ENCODE measurements around the gene BRD9. TPM values are rescaled to one million over a fixed set of nuclear protein-coding genes. Genes with fewer than 3 reads are reported as not detected.

BRD9 gene
- total RNA-seq, 2 donors from 2014 or later = 18.9 to 47.1 TPM

- ATAC-seq (peak; percentile 38), DNase-seq (peak in 2 of 4 donors; percentile 22 to 28)
- Histone ChIP-seq H3K27ac (peak overlapping the region; percentile 57 to 90 (median 77)), H3K36me3 (replicated peaks in 1 of 2; ENCODE audit: insufficient read depth in 1 of 2, low read depth in 2 of 2) (peaks cover 3 to 21% of the 10 kb centered on the region in 2 donors), H3K9me3 (no peaks in the 10 kb centered on the region), H3K4me3 (peak overlapping the region; percentile 51 to 87), H3K4me1 (peaks cover 17% of the 10 kb centered on the region), H3K27me3 (no peaks in the 10 kb centered on the region)
- WGBS, 2 donors = 10 to 17% methylated on average over 24 to 25 of the region's 25 CpGs
- TF ChIP-seq, protein P1, sequence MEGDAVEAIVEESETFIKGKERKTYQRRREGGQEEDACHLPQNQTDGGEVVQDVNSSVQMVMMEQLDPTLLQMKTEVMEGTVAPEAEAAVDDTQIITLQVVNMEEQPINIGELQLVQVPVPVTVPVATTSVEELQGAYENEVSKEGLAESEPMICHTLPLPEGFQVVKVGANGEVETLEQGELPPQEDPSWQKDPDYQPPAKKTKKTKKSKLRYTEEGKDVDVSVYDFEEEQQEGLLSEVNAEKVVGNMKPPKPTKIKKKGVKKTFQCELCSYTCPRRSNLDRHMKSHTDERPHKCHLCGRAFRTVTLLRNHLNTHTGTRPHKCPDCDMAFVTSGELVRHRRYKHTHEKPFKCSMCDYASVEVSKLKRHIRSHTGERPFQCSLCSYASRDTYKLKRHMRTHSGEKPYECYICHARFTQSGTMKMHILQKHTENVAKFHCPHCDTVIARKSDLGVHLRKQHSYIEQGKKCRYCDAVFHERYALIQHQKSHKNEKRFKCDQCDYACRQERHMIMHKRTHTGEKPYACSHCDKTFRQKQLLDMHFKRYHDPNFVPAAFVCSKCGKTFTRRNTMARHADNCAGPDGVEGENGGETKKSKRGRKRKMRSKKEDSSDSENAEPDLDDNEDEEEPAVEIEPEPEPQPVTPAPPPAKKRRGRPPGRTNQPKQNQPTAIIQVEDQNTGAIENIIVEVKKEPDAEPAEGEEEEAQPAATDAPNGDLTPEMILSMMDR (IDR thresholded peaks at IDR 0.05) = no peak
- TF ChIP-seq POLR2A (IDR thresholded peaks at IDR 0.05) = no peak
- intact Hi-C loops (cut with DNase I) = no loop called here
Observed at GRCh38 chr5:891837-892393, 686 bp downstream of the BRD9 start.

DNA sequence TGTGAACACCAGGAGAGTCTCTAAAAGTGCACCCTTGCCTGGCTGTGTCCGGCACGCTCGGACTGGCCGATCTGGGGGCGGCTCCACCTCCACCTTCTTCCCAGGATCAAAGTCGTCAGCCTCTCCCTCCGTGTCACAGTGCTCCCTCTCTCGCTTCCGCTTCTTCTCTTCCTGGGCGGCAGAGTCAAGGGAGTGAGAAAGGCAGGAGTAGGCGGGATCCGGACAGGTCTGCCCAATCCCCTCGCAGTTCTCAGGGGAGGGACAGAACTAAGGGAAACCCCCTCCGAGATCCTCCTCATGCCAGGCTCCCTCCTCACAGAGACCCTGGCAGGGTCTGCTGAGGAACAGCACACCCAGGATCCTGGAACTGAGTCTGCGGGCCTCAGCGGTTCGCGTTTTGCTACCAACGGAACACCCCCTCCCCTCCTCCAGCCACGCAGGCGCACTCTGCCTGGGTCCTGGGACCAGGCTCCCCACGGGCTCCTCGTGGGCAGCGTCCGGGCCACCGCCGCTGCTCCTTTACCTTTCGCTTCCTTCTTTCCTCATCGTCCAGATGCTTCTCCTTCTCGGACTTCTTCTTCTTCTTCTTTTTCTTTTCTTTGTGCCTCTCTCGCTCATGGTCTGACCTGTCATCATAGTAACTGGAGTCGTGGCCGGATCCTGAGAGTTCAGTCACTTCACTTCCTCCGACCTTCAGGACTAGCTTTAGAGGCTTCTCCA lies 1.3 kb downstream of the BRD9 start:
- Histone ChIP-seq H3K27ac (peak overlapping the region in 2 of 4 donors; percentile 84 to 90), H3K9me3 (no peaks in the 10 kb centered on the region), H3K36me3 (replicated peaks in 1 of 2; ENCODE audit: insufficient read depth in 1 of 2, low read depth in 2 of 2) (peaks cover 9 to 27% of the 10 kb centered on the region in 2 donors), H3K4me3 (no peak overlapping the region), H3K27me3 (no peaks in the 10 kb centered on the region), H3K4me1 (peaks cover 17% of the 10 kb centered on the region)
- intact Hi-C loops (cut with DNase I) = no loop called here
- TF ChIP-seq POLR2A (IDR thresholded peaks at IDR 0.05) = no peak
- TF ChIP-seq, protein P1 (IDR thresholded peaks at IDR 0.05) = no peak
- 77 to 89% methylated on average over 32 to 34 of the region's 34 CpGs for WGBS, 2 donors
- DNase-seq (no peak), ATAC-seq (no peak)

- no peak overlapping the region for H3K4me3 ChIP-seq
- ATAC-seq = no peak
- H3K36me3 ChIP-seq (replicated peaks in 1 of 2; ENCODE audit: insufficient read depth in 1 of 2, low read depth in 2 of 2) = peaks cover 13 to 31% of the 10 kb centered on the region in 2 donors
- WGBS, 2 donors = 95 to 96% methylated on average over 15 of the region's 15 CpGs
- DNase-seq = no peak
- no peaks in the 10 kb centered on the region for H3K9me3 ChIP-seq
- no peaks in the 10 kb centered on the region for H3K27me3 ChIP-seq
- no peak for TF ChIP-seq POLR2A (IDR thresholded peaks at IDR 0.05)
- TF ChIP-seq, protein P1 (IDR thresholded peaks at IDR 0.05) = no peak
- intact Hi-C loops (cut with DNase I) = no loop called here
- H3K4me1 ChIP-seq = peaks cover 17% of the 10 kb centered on the region
- H3K27ac ChIP-seq = no peak overlapping the region
Observed at GRCh38 chr5:889075-889710, 3.4 kb downstream of the BRD9 start.

- Histone ChIP-seq H3K36me3 (replicated peaks in 1 of 2; ENCODE audit: insufficient read depth in 1 of 2, low read depth in 2 of 2) (peaks cover 13 to 31% of the 10 kb centered on the region in 2 donors), H3K4me1 (peaks cover 17% of the 10 kb centered on the region), H3K9me3 (no peaks in the 10 kb centered on the region), H3K27ac (no peak overlapping the region), H3K4me3 (no peak overlapping the region), H3K27me3 (no peaks in the 10 kb centered on the region)
- intact Hi-C loops (cut with DNase I) = no loop called here
- TF ChIP-seq POLR2A (IDR thresholded peaks at IDR 0.05) = no peak
- TF ChIP-seq, protein P1 (IDR thresholded peaks at IDR 0.05) = no peak
- WGBS, 2 donors = 84 to 90% methylated on average over 11 of the region's 11 CpGs
- DNase-seq = no peak
- ATAC-seq = no peak
Observed at GRCh38 chr5:888638-889035, 4.0 kb downstream of the BRD9 start.

Measured in body of pancreas (tissue), 4 donors.